Germinal center (tissue), 1 donor: Measurements from ENCODE around the gene ALDH7A1.
"Not testable (repeated sequence)": the region's sequence is repeated elsewhere in the genome, so short reads cannot be mapped to it uniquely, and the experiment has no call there.

Experiments used
- DNase-seq: peaks from one replicate; pipeline ENCODE4 v3.0.0; 2012; ENCODE audit warnings: mixed read lengths, low spot score

Gene ALDH7A1

GRCh38 chr5:126535856-126536545 lies 59.0 kb downstream of the ALDH7A1 start:
- DNase-seq, result no peak

- no peak for DNase-seq
Measured at GRCh38 chr5:126534553-126534952, 60.5 kb downstream of the ALDH7A1 start.

GRCh38 chr5:126531543-126532120 lies 63.4 kb downstream of the ALDH7A1 start:
- no peak for DNase-seq

- DNase-seq, result no peak
Measured at GRCh38 chr5:126527892-126528291, 67.1 kb downstream of the ALDH7A1 start.

GRCh38 chr5:126527158-126527557 lies 67.9 kb downstream of the ALDH7A1 start:
- DNase-seq, result no peak

GRCh38 chr5:126526493-126526892 lies 68.5 kb downstream of the ALDH7A1 start:
- no peak for DNase-seq

GRCh38 chr5:126525630-126526245 lies 69.3 kb downstream of the ALDH7A1 start:
- no peak for DNase-seq

GRCh38 chr5:126523818-126524510 lies 71.1 kb downstream of the ALDH7A1 start:
- no peak for DNase-seq

- no peak for DNase-seq
Measured at GRCh38 chr5:126521130-126521529, 73.9 kb downstream of the ALDH7A1 start.

- no peak for DNase-seq
Measured at GRCh38 chr5:126520593-126520953, 74.4 kb downstream of the ALDH7A1 start.

GRCh38 chr5:126519637-126520592 lies 75.1 kb downstream of the ALDH7A1 start:
- no peak for DNase-seq

- DNase-seq, result not testable (repeated sequence)
Measured at GRCh38 chr5:126519223-126519622, 75.8 kb downstream of the ALDH7A1 start.

- no peak for DNase-seq
Measured at GRCh38 chr5:126516852-126517251, 78.2 kb downstream of the ALDH7A1 start.

- no peak for DNase-seq
Measured at GRCh38 chr5:126516133-126516532, 78.9 kb downstream of the ALDH7A1 start.

GRCh38 chr5:126515337-126515736 lies 79.7 kb downstream of the ALDH7A1 start:
- no peak for DNase-seq

- no peak for DNase-seq
Measured at GRCh38 chr5:126514558-126515141, 80.4 kb downstream of the ALDH7A1 start.

- DNase-seq, result no peak
Measured at GRCh38 chr5:126514131-126514557, 80.9 kb downstream of the ALDH7A1 start.

- DNase-seq, result no peak
Measured at GRCh38 chr5:126513703-126514102, 81.3 kb downstream of the ALDH7A1 start.

- DNase-seq, result no peak
Measured at GRCh38 chr5:126513302-126513701, 81.7 kb downstream of the ALDH7A1 start.

- DNase-seq, result no peak
Measured at GRCh38 chr5:126512451-126512850, 82.6 kb downstream of the ALDH7A1 start.

GRCh38 chr5:126511961-126512360 lies 83.1 kb downstream of the ALDH7A1 start:
- DNase-seq, result no peak
